Kidney epithelial cell (primary cell): ENCODE measurements around the gene VPS4B. TPM values are rescaled to one million over a fixed set of nuclear protein-coding genes. Genes with fewer than 3 reads are reported as not detected.
A peak's percentile ranks its signal among the peaks of the same experiment; 100 is the strongest.

ENCODE experiments used
- DNase-seq: peaks from one replicate; pipeline ENCODE4 v3.0.0-alpha.2; 2010; ENCODE audit warnings: low read depth
- H3K27me3 ChIP-seq: 2 replicates; pipeline ENCODE4 v1.6.0; 2011; ENCODE audit warnings: low read length; ENCODE audit not compliant: control insufficient read depth, insufficient read depth
- H3K36me3 ChIP-seq: 2 replicates; pipeline ENCODE4 v1.5.1; 2011; ENCODE audit warnings: low read length; ENCODE audit not compliant: control insufficient read depth, insufficient read depth
- H3K4me3 ChIP-seq: 2 replicates; pipeline ENCODE4 v1.5.1; 2011; ENCODE audit warnings: low read depth, mild to moderate bottlenecking, control low read depth, low read length
- total RNA-seq: library from RNA; depleted of rRNA; stranded (reverse); fragments of >200 nt; gene quantifications from 2 replicates; pipeline ENCODE4 v1.2.3, GENCODE V29; 2015
- TF ChIP-seq, protein P1 (sequence below): IDR thresholded peaks from 2 replicates; pipeline ENCODE4 v1.5.1; 2011; ENCODE audit warnings: mild to moderate bottlenecking, moderate library complexity, low read length, control low read depth, inconsistent platforms; ENCODE audit not compliant: insufficient read depth, poor library complexity, severe bottlenecking

The VPS4B gene
- total RNA-seq, 1 donor from 2014 or later = 63.8 TPM

DNA sequence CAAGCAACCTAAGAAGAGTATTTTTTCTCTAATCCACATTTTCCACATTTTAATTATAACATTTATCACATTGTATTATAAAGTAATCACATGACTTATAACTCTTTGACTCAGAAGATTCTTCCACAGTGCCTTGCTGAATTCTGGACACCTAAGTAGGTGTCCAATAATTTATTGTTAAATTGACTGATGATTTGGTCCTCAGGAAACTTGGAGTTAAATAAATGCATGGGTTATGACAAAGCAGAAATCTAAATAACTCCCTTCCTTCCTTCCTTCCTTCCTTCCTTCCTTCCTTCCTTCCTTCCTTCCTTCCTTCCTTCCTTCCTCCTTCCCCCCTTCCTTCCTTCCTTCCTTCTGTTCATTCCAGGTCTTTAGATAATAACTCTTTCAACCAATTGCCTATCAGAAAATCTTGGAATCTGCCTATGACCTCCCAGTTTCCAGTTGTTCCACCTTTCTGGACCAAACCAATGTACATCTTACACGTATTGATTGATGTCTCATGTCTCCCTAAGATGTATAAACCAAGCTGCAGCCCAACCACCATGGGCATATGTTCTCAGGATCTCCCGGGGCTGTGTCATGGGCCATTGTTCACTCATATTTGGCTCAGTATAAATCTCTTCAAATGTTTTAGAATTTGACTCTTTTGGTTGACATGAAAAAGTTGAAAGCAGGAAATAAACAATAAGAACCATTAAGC is 44.8 kb downstream of the VPS4B start:
- Histone ChIP-seq H3K4me3 (no peak overlapping the region), H3K36me3 (no peaks in the 10 kb centered on the region), H3K27me3 (no peaks in the 10 kb centered on the region)
- TF ChIP-seq, protein P1, sequence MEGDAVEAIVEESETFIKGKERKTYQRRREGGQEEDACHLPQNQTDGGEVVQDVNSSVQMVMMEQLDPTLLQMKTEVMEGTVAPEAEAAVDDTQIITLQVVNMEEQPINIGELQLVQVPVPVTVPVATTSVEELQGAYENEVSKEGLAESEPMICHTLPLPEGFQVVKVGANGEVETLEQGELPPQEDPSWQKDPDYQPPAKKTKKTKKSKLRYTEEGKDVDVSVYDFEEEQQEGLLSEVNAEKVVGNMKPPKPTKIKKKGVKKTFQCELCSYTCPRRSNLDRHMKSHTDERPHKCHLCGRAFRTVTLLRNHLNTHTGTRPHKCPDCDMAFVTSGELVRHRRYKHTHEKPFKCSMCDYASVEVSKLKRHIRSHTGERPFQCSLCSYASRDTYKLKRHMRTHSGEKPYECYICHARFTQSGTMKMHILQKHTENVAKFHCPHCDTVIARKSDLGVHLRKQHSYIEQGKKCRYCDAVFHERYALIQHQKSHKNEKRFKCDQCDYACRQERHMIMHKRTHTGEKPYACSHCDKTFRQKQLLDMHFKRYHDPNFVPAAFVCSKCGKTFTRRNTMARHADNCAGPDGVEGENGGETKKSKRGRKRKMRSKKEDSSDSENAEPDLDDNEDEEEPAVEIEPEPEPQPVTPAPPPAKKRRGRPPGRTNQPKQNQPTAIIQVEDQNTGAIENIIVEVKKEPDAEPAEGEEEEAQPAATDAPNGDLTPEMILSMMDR = no peak
- no peak for DNase-seq

DNA sequence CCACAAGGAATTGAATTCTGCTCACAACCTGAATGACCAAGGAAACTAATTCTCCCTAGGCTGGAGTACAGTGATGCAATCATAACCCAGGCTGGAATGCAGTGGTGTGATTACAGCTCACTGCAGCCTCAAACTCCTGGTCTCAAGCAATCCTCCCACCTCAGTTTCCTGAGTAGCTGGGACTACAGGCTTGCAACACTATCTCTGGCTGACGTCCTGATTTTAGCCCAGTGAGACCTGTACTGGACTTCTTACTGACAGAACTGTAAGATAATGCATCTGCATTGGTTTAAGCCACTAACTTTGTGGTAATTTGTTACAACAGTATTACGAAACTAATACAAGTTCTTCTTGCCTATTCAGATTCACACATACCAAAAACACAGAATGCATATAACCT is 45.7 kb downstream of the VPS4B start:
- DNase-seq = no peak
- TF ChIP-seq, protein P1 = no peak
- no peaks in the 10 kb centered on the region for H3K36me3 ChIP-seq
- H3K27me3 ChIP-seq = no peaks in the 10 kb centered on the region
- H3K4me3 ChIP-seq = no peak overlapping the region

DNA sequence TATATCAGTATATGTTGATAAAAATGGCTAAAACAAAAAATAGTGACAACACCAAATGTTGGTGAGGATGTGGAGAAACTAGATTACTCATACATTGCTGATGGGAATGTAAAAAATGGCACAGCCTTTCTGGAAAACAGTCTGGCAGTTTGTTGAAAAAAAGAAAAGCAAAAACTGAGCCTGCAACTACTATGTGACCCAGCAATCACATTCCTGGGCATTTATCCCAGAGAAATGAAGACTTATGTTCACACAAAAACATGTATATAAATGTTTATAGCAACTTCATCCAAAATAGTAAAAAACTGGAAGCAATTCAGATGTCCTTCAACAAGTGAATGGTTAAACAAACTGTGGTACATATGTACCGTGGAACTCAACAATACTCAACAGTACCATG is 47.7 kb downstream of the VPS4B start:
- no peak overlapping the region for H3K4me3 ChIP-seq
- no peaks in the 10 kb centered on the region for H3K36me3 ChIP-seq
- TF ChIP-seq, protein P1 = no peak
- H3K27me3 ChIP-seq = no peaks in the 10 kb centered on the region
- no peak for DNase-seq

DNA sequence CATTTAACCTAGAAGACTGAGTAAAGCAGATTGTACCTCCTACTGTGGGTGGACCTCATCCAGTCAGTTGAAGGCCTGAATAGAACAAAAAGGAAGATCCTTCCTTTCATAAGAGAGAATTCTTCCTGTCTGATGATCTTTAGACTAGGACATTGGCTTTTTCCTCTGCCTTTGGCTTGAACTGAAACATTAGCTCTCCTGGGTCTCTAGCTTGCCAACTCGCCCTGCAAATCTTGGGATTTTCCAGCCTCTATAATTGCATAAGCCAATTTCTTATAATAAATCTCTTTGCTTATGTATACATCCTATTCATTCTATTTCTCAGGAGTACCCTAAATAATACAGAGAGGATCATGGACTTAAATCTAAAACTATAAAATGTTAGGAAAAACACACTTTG is 49.1 kb downstream of the VPS4B start:
- Histone ChIP-seq H3K36me3 (no peaks in the 10 kb centered on the region), H3K4me3 (no peak overlapping the region), H3K27me3 (no peaks in the 10 kb centered on the region)
- TF ChIP-seq, protein P1 = no peak
- no peak for DNase-seq

DNA sequence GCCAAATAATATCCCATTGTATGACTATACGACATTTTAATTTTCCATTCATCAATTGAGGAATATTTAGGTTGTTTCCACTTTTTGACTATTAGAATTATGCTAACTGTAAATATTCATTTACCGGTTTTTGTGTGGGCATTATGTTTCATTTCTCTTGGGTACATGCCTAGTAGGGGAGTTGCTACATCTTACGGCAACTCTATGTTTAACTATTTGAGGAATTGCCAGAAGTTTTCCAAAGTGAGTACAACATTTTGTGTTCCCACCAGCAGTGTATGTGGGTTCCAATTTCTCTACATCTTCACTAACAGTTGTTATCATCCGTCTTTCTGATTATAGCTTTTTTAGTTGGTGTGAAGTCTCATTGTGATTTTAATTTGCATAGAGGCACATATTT is 53.7 kb downstream of the VPS4B start:
- Histone ChIP-seq H3K27me3 (no peaks in the 10 kb centered on the region), H3K36me3 (no peaks in the 10 kb centered on the region), H3K4me3 (no peak overlapping the region)
- no peak for DNase-seq
- TF ChIP-seq, protein P1 = no peak

DNA sequence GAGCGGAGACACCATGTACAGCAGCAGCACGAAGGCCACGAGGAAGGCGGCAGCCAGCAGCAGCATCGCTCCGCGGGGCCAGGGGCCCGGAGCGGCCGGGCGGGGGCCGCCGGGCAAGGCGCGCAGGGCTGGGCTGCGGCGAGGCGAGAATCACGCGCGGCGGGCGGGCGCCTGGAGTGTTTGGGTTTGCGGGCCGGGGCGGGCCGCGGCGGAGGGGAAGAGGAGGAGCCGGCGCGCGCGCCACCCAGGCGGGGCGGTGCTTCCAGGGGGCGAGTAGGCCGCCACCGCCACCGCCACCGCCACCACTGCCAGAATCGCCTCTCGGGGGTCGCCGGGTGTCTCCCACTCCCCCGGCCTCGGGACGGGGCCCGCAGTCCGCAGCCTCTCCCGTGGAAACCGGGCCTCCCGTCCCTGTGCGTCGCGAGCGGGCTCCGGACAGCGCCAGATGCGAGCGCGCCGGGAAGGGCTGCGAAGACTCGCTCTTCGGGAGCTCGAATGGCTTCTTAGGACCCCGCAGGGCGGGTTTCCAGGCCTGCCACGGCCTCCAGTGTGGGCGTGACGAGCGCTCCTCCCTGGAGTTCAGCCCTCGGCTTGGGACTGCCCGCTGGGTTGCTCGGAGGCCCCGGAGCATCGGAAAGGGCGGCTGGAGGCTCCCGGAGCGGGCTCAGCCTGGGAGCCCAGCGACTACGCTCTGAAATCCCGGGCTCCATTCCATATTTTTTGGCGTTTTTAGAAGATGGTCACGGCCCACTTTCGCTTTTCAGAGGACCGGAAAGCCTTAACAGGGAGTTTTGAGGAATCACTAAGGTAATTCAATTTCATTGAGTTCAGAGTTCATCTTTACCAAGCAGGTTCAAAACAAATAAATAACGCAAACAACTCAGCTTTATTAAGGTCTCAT is 55.0 kb downstream of the VPS4B start, which contains the start of gene KDSR:
Gene KDSR (minus strand): TSS at position 154 of the 901 bp plus-strand sequence. CDS start 88 bp downstream, at position 66.
- Histone ChIP-seq H3K4me3 (peak within 1 kb of the TSS; percentile 93), H3K27me3 (no peaks in the 10 kb centered on the region), H3K36me3 (no peaks in the 10 kb centered on the region)
- DNase-seq = peak; percentile 91
- TF ChIP-seq, protein P1 = no peak
